Stimulated activated naive CD4-positive, alpha-beta T cell treated with Interleukin-2 at 50 U/mL for 16 hours (primary cell): ENCODE data around the gene LSMEM2.
"Not testable (repeated sequence)": the region's sequence is repeated elsewhere in the genome, so short reads cannot be mapped to it uniquely, and the experiment has no call there.

Experiments used
- DNase-seq: peaks from one replicate; lab custom pipeline; 2025; lab: John Stamatoyannopoulos, UW

The LSMEM2 gene

GRCh38 chr3:50245831-50246516 is 32.9 kb upstream of the LSMEM2 start:
- DNase-seq, result peak; percentile 91

- DNase-seq, result peak; percentile 86
Observed at GRCh38 chr3:50246517-50246954, 32.4 kb upstream of the LSMEM2 start.

DNA sequence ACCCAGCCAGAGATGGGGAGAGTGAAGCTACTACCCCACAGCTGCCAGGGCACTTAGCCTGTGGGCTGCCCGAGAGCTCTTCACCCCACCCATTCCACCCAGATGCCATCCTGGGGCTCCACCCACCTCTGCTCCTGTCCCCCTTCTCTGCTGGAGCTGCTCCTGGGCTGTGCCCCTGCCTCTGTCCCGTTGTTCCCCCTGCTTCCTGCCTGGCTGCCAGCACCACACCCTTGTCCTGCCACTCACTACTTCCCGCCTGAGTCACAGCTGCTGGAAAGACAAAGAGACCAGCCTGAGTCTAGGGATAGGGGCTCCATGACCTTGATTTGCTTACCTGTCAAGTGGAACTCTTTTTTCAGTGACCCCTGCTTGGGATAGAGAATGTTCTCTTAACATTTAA is 30.5 kb upstream of the LSMEM2 start:
- no peak for DNase-seq

DNA sequence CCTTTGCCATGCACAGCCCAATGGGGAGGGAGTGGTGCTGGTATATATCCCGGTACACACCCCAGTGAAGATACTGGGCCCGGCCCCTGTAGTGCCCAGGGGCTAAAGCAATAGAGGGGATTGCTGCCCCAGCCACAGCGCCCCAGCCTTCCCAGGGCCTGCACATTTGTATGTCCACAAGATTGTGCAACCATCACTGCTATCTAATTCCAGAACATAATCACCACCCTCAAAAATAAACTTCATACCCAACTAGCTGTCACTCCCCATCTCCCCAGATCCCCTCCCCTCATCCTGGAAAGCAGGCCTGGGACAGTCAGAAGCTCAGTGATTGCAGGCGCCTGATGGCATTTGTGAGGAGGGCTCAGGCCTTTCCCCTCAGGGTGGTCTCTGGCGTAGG is 29.4 kb upstream of the LSMEM2 start:
- no peak for DNase-seq

DNA sequence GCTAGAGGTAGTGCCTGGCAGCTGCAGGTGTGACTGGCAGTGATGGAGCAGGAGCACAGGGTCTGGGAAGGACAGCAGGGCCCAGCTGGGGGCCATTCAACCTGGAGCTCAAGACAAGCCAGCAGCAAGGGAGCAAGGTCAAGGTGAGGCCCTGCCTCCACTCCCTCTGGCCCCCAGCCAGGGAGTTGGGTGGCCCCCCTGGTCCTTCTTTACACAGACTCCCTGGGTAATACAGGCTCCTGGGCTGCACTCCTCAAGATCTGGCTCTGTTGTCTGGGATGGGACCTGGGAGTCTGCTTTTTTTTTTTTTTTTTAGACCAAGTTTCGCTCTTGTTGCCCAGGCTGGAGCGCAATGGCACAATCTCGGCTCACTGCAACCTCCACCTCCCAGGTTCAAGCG is 28.4 kb upstream of the LSMEM2 start:
- DNase-seq, result no peak

GRCh38 chr3:50251220-50251619 is 27.7 kb upstream of the LSMEM2 start:
- DNase-seq, result peak; percentile 75

- DNase-seq, result no peak
Observed at GRCh38 chr3:50254577-50255250, 24.2 kb upstream of the LSMEM2 start.

DNA sequence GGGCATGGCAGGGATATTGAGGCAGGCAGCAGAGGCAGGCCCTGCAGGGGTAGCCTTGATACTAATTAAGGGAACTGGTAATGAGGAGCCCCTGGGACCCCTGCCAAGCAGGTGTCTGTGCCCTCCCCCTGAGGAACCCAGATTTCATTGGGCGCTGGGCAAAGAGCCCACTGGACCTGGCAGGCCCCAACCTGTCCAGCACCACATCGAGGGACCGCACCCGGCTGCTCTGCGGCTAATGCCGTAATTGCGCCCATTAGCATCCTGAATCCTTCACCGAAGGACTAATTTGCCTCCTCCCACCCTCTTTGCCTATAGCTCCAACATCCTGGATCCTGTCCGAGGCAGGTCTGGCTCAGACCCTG is 23.7 kb upstream of the LSMEM2 start:
- DNase-seq, result no peak

GRCh38 chr3:50256978-50257890 is 21.7 kb upstream of the LSMEM2 start:
- peak; percentile 33 for DNase-seq

GRCh38 chr3:50258029-50258680 is 20.7 kb upstream of the LSMEM2 start:
- DNase-seq, result no peak

GRCh38 chr3:50258979-50259378 is 19.9 kb upstream of the LSMEM2 start:
- DNase-seq, result no peak

DNA sequence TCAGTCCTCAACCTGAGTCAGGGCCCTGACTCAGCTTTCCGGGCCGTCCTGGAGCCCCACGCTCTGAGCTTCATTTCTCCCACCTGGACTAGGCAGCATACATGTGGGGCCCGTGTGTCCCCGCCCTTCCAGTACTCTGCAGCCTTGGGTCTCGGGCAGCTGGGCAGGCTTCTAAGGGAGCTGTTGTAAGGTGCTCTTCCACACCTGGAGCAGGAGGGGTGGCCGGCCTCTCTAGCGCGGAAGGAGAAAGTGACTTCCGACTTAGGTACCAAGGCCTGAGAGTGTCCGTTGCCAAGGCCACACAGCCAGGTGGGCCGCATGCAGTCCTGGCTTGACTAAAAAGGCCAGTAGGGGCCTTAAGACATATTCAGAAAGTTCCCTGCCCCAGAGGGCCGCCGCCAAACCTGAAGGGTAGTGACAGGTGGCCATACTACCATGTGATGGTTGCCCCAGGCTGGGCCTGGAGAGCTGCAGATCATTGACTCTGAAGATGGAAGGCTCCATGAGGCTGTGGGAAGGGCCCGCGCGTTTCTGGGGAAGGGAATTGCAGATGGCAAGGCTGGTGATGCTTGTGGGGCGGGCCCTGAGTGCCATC is 19.4 kb upstream of the LSMEM2 start:
- DNase-seq, result no peak

DNA sequence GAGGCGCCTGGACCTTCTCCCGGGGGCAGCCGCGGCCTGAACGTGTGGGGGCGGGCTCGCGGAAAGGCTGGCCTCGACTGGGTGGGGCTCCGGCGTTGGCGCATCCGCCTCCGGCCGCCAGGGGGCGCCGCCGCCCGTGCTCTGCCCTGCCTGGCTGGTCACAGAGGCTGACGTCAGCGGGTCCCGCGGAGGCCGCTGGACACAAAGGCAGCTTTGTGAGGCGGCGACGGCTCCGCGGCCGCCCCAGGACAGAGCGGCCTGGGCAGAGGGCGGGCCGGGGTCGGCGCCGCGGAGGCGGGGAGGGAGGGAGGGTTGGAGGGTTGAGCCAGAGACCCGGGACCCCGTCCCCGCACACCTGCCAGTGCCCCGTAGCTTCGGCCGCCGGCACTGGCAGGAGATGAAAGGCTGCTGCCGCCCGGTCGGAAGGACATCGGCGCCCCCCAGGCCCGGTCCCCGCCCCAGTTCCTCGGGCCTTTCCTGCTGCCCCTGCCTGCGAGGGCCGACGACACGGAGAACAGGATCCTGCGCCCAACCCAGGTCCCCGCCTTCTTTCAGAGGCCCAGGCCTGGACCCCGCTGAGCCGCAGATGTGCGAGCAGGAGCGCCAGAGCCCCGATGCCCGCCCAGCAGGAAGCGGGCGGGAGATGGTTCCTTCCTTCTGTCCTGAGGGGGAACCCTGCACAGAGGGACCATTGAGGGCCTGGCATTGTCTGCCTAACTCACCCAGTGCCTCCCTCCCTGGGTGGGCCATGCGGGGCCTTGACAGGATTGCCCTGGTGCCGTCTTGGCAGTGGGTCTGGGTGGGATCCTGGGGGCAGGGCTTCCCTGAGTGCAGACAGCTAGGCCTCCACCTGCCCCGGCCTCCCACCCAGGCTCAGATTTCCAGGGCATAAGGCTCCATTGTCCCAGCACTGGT is 18.6 kb upstream of the LSMEM2 start:
- peak; percentile 66 for DNase-seq

DNA sequence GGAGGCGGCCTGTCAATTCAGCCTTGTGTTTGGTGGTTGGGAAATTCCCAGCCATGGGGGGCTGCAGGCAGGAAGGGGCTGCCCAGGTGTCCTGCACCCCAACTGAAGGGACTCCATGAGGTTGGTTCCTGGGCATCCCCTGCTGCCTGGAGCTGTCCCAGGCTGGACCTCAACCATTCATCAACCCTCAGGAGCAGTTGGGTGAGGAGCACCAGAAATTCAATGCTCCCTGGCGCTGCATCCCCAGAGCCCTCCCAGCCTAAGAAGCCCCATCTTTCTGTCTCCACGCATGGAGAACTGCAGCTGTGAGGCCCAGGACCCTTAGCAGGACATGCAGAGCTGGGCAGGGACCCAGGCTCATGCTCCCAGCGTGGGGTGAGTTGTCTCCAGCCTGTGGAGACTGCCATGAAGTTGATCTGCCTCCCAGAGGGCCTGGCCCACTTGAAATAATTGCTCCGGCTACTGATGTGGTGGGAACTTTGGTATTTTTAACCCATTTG is 17.9 kb upstream of the LSMEM2 start:
- no peak for DNase-seq

- no peak for DNase-seq
Observed at GRCh38 chr3:50261505-50261904, 17.4 kb upstream of the LSMEM2 start.

GRCh38 chr3:50262200-50262599 is 16.7 kb upstream of the LSMEM2 start:
- DNase-seq, result not testable (repeated sequence)

- no peak for DNase-seq
Observed at GRCh38 chr3:50262778-50263177, 16.1 kb upstream of the LSMEM2 start.

DNA sequence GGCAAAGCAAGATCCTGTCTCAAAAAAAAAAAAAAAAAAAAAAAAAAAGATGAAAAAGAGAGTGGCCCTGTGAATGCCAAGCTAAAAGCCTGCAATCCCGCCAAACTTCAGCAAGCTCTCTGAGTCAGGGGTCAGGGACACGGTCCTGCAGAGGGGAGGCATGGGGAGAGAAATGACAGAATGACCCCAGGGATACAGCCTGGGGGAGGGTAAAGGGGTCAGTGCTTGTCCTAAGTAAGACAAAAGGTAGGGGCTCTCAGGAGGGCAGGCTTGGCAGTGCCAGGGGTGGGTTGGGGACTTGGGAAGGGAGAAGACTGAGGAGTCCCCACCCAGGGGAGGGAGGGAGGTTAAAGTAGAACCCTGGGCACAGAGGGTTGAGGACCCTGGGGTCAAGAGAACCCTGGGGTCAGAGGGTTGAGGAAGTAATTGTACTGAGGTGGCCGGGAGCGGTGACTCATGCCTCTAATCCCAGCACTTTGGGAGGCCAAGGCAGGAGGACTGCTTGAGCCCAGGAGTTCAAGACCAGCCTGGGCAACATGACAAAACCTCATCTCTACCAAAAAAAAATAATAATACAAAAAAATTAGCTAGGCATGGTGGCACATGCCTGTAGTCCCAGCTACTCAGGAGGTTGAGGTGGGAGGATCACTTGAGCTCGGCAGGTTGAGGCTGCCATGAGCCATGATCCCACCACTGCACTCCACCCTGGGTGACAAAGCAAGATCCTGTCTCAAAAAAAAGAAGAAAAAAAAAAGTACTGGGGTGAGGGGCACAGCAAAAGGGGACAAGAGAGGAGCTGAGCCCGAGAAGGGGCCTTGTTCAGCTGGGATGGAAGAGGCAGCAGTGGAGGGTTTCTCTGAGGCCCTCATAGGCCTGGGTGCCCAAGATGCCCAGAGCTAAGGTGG is 15.2 kb upstream of the LSMEM2 start:
- no peak for DNase-seq

GRCh38 chr3:50264383-50264963 is 14.4 kb upstream of the LSMEM2 start:
- DNase-seq, result no peak
